ENCODE data around the gene L3MBTL4. TPM values are rescaled to one million over a fixed set of nuclear protein-coding genes. Genes with fewer than 3 reads are reported as not detected.

L3MBTL4 gene
- total and polyA plus RNA-seq, 4 donors: 2.3 to 15.0 (median 5.0) TPM

DNA sequence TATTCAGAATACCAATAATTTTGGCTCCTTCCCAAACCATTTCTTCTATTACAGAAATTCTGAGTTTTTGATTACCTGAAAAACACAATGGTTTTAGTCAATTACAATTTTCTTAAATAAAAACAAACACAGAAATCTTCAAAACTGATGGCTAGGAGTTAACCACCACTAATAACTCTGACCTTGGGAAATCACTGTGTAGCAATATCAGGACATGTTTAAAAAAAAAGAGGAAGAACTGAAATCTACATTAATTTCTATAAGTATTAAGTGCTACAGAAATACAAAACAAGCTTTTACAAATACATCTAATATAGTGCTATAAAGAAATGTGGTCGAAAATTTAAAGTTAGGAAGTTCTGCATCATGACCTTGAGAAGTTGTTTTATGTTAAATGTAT lies 14.9 kb downstream of the L3MBTL4 start (continued):
- TF ChIP-seq JUND (IDR thresholded peaks at IDR 0.05) (no peak), RXRA (IDR thresholded peaks at IDR 0.05) (no peak), ZBTB33 (IDR thresholded peaks at IDR 0.05) (no peak), HNF4A (conservative IDR thresholded peaks at IDR 0.05) (no peak), SP1 (IDR thresholded peaks at IDR 0.05) (no peak)
- TF ChIP-seq, protein P1, sequence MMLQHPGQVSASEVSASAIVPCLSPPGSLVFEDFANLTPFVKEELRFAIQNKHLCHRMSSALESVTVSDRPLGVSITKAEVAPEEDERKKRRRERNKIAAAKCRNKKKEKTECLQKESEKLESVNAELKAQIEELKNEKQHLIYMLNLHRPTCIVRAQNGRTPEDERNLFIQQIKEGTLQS (IDR thresholded peaks at IDR 0.05): no peak

GRCh38 chr18:6397931-6398566 lies 16.7 kb downstream of the L3MBTL4 start:
- Histone ChIP-seq H3K9me3 (ENCODE audit: control insufficient read depth in 4 of 4, low read length in 3 of 4) (no peaks in the 10 kb centered on the region), H3K4me1 (ENCODE audit: control insufficient read depth in 4 of 4, insufficient read depth in 4 of 4, low read length in 3 of 4) (peaks cover 0 to 3% (median under 1%) of the 10 kb centered on the region in 4 donors), H3K36me3 (ENCODE audit: control insufficient read depth in 4 of 4, insufficient read depth in 3 of 4, low read depth in 1 of 4, low read length in 3 of 4) (no peaks in the 10 kb centered on the region), H3K27me3 (ENCODE audit: control insufficient read depth in 4 of 4, insufficient read depth in 4 of 4, low read length in 3 of 4) (no peaks in the 10 kb centered on the region), H3K4me3 (ENCODE audit: low read depth in 1 of 3, low read length in 3 of 3) (no peak overlapping the region), H3K27ac (ENCODE audit: low read depth in 1 of 2, low read length in 2 of 2) (no peak overlapping the region), H3K9ac (ENCODE audit: low read depth in 1 of 2, low read length in 2 of 2) (no peak overlapping the region)
- 86% methylated on average over 6 of the region's 6 CpGs for WGBS
- DNase-seq (ENCODE audit: low spot score): no peak
- no peak for TF ChIP-seq YY1 (IDR thresholded peaks at IDR 0.05)
- no peak for TF ChIP-seq HNF4A (conservative IDR thresholded peaks at IDR 0.05)
- TF ChIP-seq SP1 (IDR thresholded peaks at IDR 0.05): no peak
- TF ChIP-seq REST (IDR thresholded peaks at IDR 0.05): peak; percentile 70
- TF ChIP-seq, protein P2, sequence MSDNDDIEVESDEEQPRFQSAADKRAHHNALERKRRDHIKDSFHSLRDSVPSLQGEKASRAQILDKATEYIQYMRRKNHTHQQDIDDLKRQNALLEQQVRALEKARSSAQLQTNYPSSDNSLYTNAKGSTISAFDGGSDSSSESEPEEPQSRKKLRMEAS (IDR thresholded peaks at IDR 0.05): no peak
- no peak for TF ChIP-seq ZBTB33 (IDR thresholded peaks at IDR 0.05)
- no peak for TF ChIP-seq EGR1 (IDR thresholded peaks at IDR 0.05; ENCODE audit: low read depth in 2 of 2)
- TF ChIP-seq CTCF (IDR thresholded peaks at IDR 0.05; ENCODE audit: low read depth, low read length, missing input control): no peak

Measured in liver (tissue), 9 donors.